Endodermal cell (in vitro differentiated cells): ENCODE results near the gene VSNL1. TPM values are rescaled to one million over a fixed set of nuclear protein-coding genes. Genes with fewer than 3 reads are reported as not detected.

Experiments used
- DNase-seq: peaks from one replicate; pipeline ENCODE4 v3.0.0-alpha.2; 2017
- H3K27ac ChIP-seq: 2 replicates; pipeline ENCODE4 v1.5.1; 2013; ENCODE audit warnings: mild to moderate bottlenecking, low read depth, low read length, moderate library complexity
- H3K27me3 ChIP-seq: 2 replicates; pipeline ENCODE4 v1.6.1; 2013; ENCODE audit warnings: mild to moderate bottlenecking, low read length, moderate library complexity; ENCODE audit not compliant: insufficient read depth, control insufficient read depth, poor library complexity, severe bottlenecking
- H3K36me3 ChIP-seq: 2 replicates; pipeline ENCODE4 v1.7.0; 2013; ENCODE audit warnings: mild to moderate bottlenecking, low read length, moderate library complexity; ENCODE audit not compliant: control insufficient read depth, insufficient read depth
- H3K4me1 ChIP-seq: one replicate; pipeline ENCODE4 v1.7.0; 2013; ENCODE audit warnings: low read length; ENCODE audit not compliant: control insufficient read depth, insufficient read depth
- H3K4me3 ChIP-seq: 2 replicates; pipeline ENCODE4 v1.5.1; 2013; ENCODE audit warnings: mild to moderate bottlenecking, low read length, moderate library complexity
- H3K9ac ChIP-seq: 2 replicates; pipeline ENCODE4 v1.6.1; 2013; ENCODE audit warnings: mild to moderate bottlenecking, low read length, moderate library complexity; ENCODE audit not compliant: poor library complexity, severe bottlenecking; ENCODE audit errors: extremely low read depth
- H3K9me3 ChIP-seq: 2 replicates; pipeline ENCODE4 v1.6.1; 2013; ENCODE audit warnings: mild to moderate bottlenecking, low read length, moderate library complexity; ENCODE audit not compliant: control insufficient read depth
- H3K27ac Mint-ChIP-seq: 2 replicates; pipeline ENCODE4 v1.8.0; 2020; ENCODE audit warnings: mixed read lengths
- H3K27me3 Mint-ChIP-seq: 2 replicates; pipeline ENCODE4 v1.8.0; 2021; ENCODE audit warnings: mild to moderate bottlenecking, mixed read lengths; ENCODE audit not compliant: insufficient read depth
- H3K36me3 Mint-ChIP-seq: 2 replicates; pipeline ENCODE4 v1.8.0; 2020; ENCODE audit warnings: low read depth, mixed read lengths
- H3K4me1 Mint-ChIP-seq: 2 replicates; pipeline ENCODE4 v1.8.0; 2020; ENCODE audit warnings: mixed read lengths
- H3K4me3 Mint-ChIP-seq: 2 replicates; pipeline ENCODE4 v1.8.0; 2020; ENCODE audit warnings: mild to moderate bottlenecking, moderate library complexity, mixed read lengths
- H3K9me3 Mint-ChIP-seq: 2 replicates; pipeline ENCODE4 v1.8.0; 2020; ENCODE audit warnings: mild to moderate bottlenecking, mixed read lengths
- WGBS, 2 experiments: methylation state at CpG; one replicate each; pipeline versions ENCODE4 v1.1.5 to v1.1.7; 2013; ENCODE audit warnings: missing lambda C conversion rate in 2 of 2, mixed read lengths in 1 of 2; ENCODE audit not compliant: insufficient coverage in 1 of 2, insufficient read length in 1 of 2; 5-methylcytosine and 5-hydroxymethylcytosine counted together
- total RNA-seq, 2 donors: library from RNA; stranded (reverse); fragmentation: NEBNext Ultra II Directional in 1 of 2; extraction: Animal tissue kit (Norgen Biotek cat#: 25700) in 1 of 2; gene quantifications; 2 replicates in 1 of 2; 3 replicates in 1 of 2; pipeline ENCODE4 v1.2.1, GENCODE V29; 2021
- TF ChIP-seq, protein P1 (sequence below): fragments of 200-600 bp; sonication (generic); conservative IDR thresholded peaks from 2 replicates; pipeline ENCODE4 v1.5.0; 2021; ENCODE audit warnings: antibody characterized with exemption, mild to moderate bottlenecking

The VSNL1 gene
- total RNA-seq, 2 donors from 2014 or later = 1.4 to 3.3 TPM

DNA sequence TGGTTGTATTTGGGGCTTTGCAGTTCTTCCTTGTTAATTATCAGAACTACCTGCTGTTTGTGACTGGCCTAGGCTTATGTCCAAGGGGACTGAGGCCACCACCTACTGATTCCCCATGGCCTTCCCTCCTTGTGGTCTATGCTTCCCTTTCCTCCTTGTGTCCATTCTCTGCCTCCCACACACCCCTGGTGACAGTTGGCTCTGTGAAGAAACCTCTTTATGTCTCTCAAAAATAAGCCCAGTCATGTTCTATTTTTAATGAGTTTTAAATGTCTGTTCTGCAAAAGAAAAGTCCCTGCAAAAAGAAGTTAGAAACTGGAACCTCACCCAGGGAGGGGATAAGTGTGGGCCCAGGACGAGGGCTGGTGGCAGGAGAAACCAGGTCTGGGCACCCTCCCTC, 108.1 kb downstream of the VSNL1 start:
- Histone ChIP-seq H3K27ac (no peak overlapping the region), H3K4me3 (no peak overlapping the region), H3K4me1 (no peaks in the 10 kb centered on the region), H3K27me3 (no peaks in the 10 kb centered on the region), H3K36me3 (no peaks in the 10 kb centered on the region), H3K9me3 (no peaks in the 10 kb centered on the region), H3K9ac (no peak overlapping the region)
- Mint-ChIP-seq H3K27me3 (no peaks in the 10 kb centered on the region), H3K4me1 (no peaks in the 10 kb centered on the region), H3K36me3 (no peaks in the 10 kb centered on the region), H3K4me3 (no peak overlapping the region), H3K27ac (no peak overlapping the region), H3K9me3 (no peaks in the 10 kb centered on the region)
- TF ChIP-seq, protein P1, sequence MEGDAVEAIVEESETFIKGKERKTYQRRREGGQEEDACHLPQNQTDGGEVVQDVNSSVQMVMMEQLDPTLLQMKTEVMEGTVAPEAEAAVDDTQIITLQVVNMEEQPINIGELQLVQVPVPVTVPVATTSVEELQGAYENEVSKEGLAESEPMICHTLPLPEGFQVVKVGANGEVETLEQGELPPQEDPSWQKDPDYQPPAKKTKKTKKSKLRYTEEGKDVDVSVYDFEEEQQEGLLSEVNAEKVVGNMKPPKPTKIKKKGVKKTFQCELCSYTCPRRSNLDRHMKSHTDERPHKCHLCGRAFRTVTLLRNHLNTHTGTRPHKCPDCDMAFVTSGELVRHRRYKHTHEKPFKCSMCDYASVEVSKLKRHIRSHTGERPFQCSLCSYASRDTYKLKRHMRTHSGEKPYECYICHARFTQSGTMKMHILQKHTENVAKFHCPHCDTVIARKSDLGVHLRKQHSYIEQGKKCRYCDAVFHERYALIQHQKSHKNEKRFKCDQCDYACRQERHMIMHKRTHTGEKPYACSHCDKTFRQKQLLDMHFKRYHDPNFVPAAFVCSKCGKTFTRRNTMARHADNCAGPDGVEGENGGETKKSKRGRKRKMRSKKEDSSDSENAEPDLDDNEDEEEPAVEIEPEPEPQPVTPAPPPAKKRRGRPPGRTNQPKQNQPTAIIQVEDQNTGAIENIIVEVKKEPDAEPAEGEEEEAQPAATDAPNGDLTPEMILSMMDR = no peak
- WGBS, 2 experiments = 90 to 100% methylated on average over 1 of the region's 1 CpG
- no peak for DNase-seq

DNA sequence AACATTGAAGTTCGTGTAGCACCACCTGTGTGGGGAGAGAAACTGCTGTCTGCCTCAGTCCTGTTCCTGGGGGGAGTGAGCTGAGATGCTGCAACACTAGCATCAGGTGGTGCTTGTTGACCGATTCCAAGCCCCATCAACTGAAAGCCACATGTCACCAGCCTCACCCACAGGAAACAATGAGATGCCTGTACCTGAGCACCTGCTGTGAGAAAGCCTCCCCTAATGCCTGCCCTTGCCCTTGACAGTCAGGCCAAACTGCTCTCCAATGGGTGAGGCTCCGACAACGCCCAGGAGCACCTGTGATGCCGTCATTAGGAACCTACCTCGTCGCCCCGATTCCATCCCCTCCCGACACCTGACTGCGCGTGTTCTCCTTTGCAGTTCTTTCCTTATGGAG, 108.5 kb downstream of the VSNL1 start:
- no peaks in the 10 kb centered on the region for H3K36me3 Mint-ChIP-seq

DNA sequence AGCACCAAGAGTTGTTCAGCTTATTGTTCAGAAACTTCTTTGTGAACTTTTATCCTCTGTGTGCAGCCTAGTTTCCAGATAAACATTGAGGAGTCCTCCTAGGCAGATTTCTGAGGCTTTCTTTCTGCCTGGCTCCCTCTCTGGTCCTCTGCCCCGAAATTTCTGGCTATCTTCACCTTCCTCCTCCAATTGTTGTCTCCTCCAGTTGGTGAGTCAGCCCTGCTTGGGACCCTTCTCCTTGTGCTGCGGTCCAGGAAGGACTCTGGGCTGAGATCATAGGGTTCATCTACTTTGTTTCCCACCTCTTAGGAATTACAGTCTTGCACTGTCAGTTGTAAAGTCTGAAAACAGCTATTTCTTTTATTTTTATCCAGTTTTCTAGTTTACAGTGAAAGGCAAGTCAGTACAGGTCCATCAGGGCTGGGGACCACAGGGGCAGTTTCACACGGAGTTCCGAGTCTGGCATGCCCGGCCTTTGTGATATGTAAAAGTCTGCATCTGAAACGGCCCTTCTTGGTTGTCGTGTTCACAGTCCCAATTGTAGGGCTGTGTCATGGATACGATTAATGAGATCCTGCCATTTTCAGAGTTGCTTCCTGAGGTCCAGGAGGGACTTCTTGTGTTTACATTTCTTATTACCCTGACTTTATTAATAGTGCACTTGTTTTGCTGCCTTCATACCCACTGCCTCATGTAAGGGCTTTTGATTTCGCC, 112.3 kb downstream of the VSNL1 start:
- H3K27ac ChIP-seq = peak overlapping the region; percentile 44
- H3K9me3 Mint-ChIP-seq = no peaks in the 10 kb centered on the region
- WGBS, 2 experiments = 80 to 83% methylated on average over 9 of the region's 9 CpGs

More for the DNA sequence above, 108.5 kb downstream of the VSNL1 start:
- H3K4me1 ChIP-seq = no peaks in the 10 kb centered on the region
- H3K27ac ChIP-seq = no peak overlapping the region
- no peaks in the 10 kb centered on the region for H3K27me3 Mint-ChIP-seq
- no peak overlapping the region for H3K9ac ChIP-seq
- no peaks in the 10 kb centered on the region for H3K4me1 Mint-ChIP-seq
- H3K4me3 ChIP-seq = no peak overlapping the region
- H3K27ac Mint-ChIP-seq = no peak overlapping the region
- H3K36me3 ChIP-seq = no peaks in the 10 kb centered on the region
- TF ChIP-seq, protein P1 = no peak
- DNase-seq = no peak
- 96 to 98% methylated on average over 9 to 11 of the region's 11 CpGs for WGBS, 2 experiments
- no peak overlapping the region for H3K4me3 Mint-ChIP-seq
- no peaks in the 10 kb centered on the region for H3K27me3 ChIP-seq
- no peaks in the 10 kb centered on the region for H3K9me3 ChIP-seq
- H3K9me3 Mint-ChIP-seq = no peaks in the 10 kb centered on the region

More for the DNA sequence above, 112.3 kb downstream of the VSNL1 start:
- Mint-ChIP-seq H3K4me3 (no peak overlapping the region), H3K36me3 (no peaks in the 10 kb centered on the region), H3K27ac (no peak overlapping the region), H3K4me1 (no peaks in the 10 kb centered on the region), H3K27me3 (no peaks in the 10 kb centered on the region)
- Histone ChIP-seq H3K27me3 (no peaks in the 10 kb centered on the region), H3K4me3 (no peak overlapping the region), H3K36me3 (no peaks in the 10 kb centered on the region), H3K9me3 (no peaks in the 10 kb centered on the region), H3K4me1 (no peaks in the 10 kb centered on the region), H3K9ac (no peak overlapping the region)
- no peak for DNase-seq
- TF ChIP-seq, protein P1 = no peak
